Skin of body (tissue), 2 donors: Measurements from ENCODE around the gene HIBCH. TPM values are rescaled to one million over a fixed set of nuclear protein-coding genes. Genes with fewer than 3 reads are reported as not detected.
A peak's percentile ranks its signal among the peaks of the same experiment; 100 is the strongest.
"Not testable (repeated sequence)": the region's sequence is repeated elsewhere in the genome, so short reads cannot be mapped to it uniquely, and the experiment has no call there.

Source experiments
- DNase-seq: peaks from one replicate; lab custom pipeline; 2025; lab: John Stamatoyannopoulos, UW
- total RNA-seq: library from RNA; depleted of rRNA; stranded (reverse); fragments of >200 nt; gene quantifications from one replicate; pipeline ENCODE4 v1.2.3, GENCODE V29; 2014

HIBCH gene
- total RNA-seq, 1 donor from 2014 or later = 33.3 TPM

- peak; percentile 60 for DNase-seq
Observed at GRCh38 chr2:190343089-190343535, 23.5 kb upstream of the HIBCH start.

- peak; percentile 73 for DNase-seq
Observed at GRCh38 chr2:190342611-190343010, 23.0 kb upstream of the HIBCH start.

- no peak for DNase-seq
Observed at GRCh38 chr2:190340369-190340768, 20.7 kb upstream of the HIBCH start.

- no peak for DNase-seq
Observed at GRCh38 chr2:190339394-190339793, 19.8 kb upstream of the HIBCH start.

GRCh38 chr2:190338453-190338852, 18.8 kb upstream of the HIBCH start:
- DNase-seq = no peak

GRCh38 chr2:190336420-190336819, 16.8 kb upstream of the HIBCH start:
- no peak for DNase-seq

GRCh38 chr2:190335584-190335983, 16.0 kb upstream of the HIBCH start:
- DNase-seq = not testable (repeated sequence)

GRCh38 chr2:190335225-190335559, 15.6 kb upstream of the HIBCH start:
- no peak for DNase-seq

GRCh38 chr2:190334479-190335224, 15.0 kb upstream of the HIBCH start:
- DNase-seq = no peak

GRCh38 chr2:190333928-190334327, 14.3 kb upstream of the HIBCH start:
- no peak for DNase-seq

GRCh38 chr2:190333395-190333794, 13.8 kb upstream of the HIBCH start:
- DNase-seq = no peak

GRCh38 chr2:190328573-190329147, 9.0 kb upstream of the HIBCH start:
- no peak for DNase-seq

GRCh38 chr2:190327867-190328572, 8.4 kb upstream of the HIBCH start:
- no peak for DNase-seq

GRCh38 chr2:190325588-190325987, 6.0 kb upstream of the HIBCH start:
- DNase-seq = no peak

GRCh38 chr2:190323406-190323805, 3.8 kb upstream of the HIBCH start:
- no peak for DNase-seq

- no peak for DNase-seq
Observed at GRCh38 chr2:190320696-190321095, 1.1 kb upstream of the HIBCH start.

GRCh38 chr2:190318931-190319554, 583 bp downstream of the HIBCH start:
- DNase-seq = peak; percentile 54

GRCh38 chr2:190318514-190318913, 1.1 kb downstream of the HIBCH start:
- DNase-seq = no peak

- DNase-seq = no peak
Observed at GRCh38 chr2:190315273-190315672, 4.4 kb downstream of the HIBCH start.

- DNase-seq = no peak
Observed at GRCh38 chr2:190313880-190314279, 5.7 kb downstream of the HIBCH start.

- DNase-seq = not testable (repeated sequence)
Observed at GRCh38 chr2:190312635-190313025, 7.0 kb downstream of the HIBCH start.
